ENCODE data around the gene ASB11.

GRCh38 chrX:15244421-15244820 lies 71.0 kb downstream of the ASB11 start:
- no peak for TF ChIP-seq EZH2 (IDR thresholded peaks at IDR 0.05; ENCODE audit: borderline replicate concordance, insufficient read depth, low read length, poor library complexity, severe bottlenecking)
- TF ChIP-seq, protein P1, sequence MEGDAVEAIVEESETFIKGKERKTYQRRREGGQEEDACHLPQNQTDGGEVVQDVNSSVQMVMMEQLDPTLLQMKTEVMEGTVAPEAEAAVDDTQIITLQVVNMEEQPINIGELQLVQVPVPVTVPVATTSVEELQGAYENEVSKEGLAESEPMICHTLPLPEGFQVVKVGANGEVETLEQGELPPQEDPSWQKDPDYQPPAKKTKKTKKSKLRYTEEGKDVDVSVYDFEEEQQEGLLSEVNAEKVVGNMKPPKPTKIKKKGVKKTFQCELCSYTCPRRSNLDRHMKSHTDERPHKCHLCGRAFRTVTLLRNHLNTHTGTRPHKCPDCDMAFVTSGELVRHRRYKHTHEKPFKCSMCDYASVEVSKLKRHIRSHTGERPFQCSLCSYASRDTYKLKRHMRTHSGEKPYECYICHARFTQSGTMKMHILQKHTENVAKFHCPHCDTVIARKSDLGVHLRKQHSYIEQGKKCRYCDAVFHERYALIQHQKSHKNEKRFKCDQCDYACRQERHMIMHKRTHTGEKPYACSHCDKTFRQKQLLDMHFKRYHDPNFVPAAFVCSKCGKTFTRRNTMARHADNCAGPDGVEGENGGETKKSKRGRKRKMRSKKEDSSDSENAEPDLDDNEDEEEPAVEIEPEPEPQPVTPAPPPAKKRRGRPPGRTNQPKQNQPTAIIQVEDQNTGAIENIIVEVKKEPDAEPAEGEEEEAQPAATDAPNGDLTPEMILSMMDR (IDR thresholded peaks at IDR 0.05; ENCODE audit: poor library complexity, severe bottlenecking) = no peak
- TF ChIP-seq TAF1 (IDR thresholded peaks at IDR 0.05; ENCODE audit: low read depth) = no peak
- TF ChIP-seq, protein P2, sequence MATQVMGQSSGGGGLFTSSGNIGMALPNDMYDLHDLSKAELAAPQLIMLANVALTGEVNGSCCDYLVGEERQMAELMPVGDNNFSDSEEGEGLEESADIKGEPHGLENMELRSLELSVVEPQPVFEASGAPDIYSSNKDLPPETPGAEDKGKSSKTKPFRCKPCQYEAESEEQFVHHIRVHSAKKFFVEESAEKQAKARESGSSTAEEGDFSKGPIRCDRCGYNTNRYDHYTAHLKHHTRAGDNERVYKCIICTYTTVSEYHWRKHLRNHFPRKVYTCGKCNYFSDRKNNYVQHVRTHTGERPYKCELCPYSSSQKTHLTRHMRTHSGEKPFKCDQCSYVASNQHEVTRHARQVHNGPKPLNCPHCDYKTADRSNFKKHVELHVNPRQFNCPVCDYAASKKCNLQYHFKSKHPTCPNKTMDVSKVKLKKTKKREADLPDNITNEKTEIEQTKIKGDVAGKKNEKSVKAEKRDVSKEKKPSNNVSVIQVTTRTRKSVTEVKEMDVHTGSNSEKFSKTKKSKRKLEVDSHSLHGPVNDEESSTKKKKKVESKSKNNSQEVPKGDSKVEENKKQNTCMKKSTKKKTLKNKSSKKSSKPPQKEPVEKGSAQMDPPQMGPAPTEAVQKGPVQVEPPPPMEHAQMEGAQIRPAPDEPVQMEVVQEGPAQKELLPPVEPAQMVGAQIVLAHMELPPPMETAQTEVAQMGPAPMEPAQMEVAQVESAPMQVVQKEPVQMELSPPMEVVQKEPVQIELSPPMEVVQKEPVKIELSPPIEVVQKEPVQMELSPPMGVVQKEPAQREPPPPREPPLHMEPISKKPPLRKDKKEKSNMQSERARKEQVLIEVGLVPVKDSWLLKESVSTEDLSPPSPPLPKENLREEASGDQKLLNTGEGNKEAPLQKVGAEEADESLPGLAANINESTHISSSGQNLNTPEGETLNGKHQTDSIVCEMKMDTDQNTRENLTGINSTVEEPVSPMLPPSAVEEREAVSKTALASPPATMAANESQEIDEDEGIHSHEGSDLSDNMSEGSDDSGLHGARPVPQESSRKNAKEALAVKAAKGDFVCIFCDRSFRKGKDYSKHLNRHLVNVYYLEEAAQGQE (IDR thresholded peaks at IDR 0.05; ENCODE audit: borderline replicate concordance) = no peak
- no peak for TF ChIP-seq EP300 (conservative IDR thresholded peaks at IDR 0.05; ENCODE audit: poor library complexity, severe bottlenecking)
- no peak for TF ChIP-seq RAD21 (conservative IDR thresholded peaks at IDR 0.05)
- no peak for TF ChIP-seq POLR2AphosphoS5 (IDR thresholded peaks at IDR 0.05)
- no peak for TF ChIP-seq SMC3 (conservative IDR thresholded peaks at IDR 0.05; ENCODE audit: poor library complexity)
